Kidney (tissue), 14 donors: ENCODE results near the gene SART1. TPM values are rescaled to one million over a fixed set of nuclear protein-coding genes. Genes with fewer than 3 reads are reported as not detected.
A peak's percentile ranks its signal among the peaks of the same experiment; 100 is the strongest.

ENCODE experiments used
- DNase-seq, 5 donors: peaks; one replicate each; pipeline ENCODE4 v3.0.0-alpha.2; 2013 to 2020
- FAIRE-seq: peaks from 2 replicates; lab custom pipeline; 2012; peaks lifted over from hg19 to GRCh38; lab: Jason Lieb, UNC
- H3K27ac ChIP-seq, 2 donors: one replicate each; pipeline ENCODE4 v1.7.0; 2013; ENCODE audit warnings: low read depth in 2 of 2, low read length in 2 of 2, inconsistent platforms in 1 of 2
- H3K27me3 ChIP-seq: one replicate; pipeline ENCODE4 v1.7.1; 2013; ENCODE audit warnings: low read length, inconsistent platforms; ENCODE audit not compliant: control insufficient read depth, insufficient read depth
- H3K36me3 ChIP-seq, 3 donors: one replicate each; pipeline versions ENCODE4 v1.7.0 to v1.7.1; 2013; ENCODE audit warnings: low read length in 3 of 3, control low read depth in 1 of 3, inconsistent platforms in 1 of 3; ENCODE audit not compliant: insufficient read depth in 3 of 3, control insufficient read depth in 2 of 3
- H3K4me1 ChIP-seq, 3 donors: one replicate each; pipeline versions ENCODE4 v1.7.0 to v1.7.1; 2013; ENCODE audit warnings: low read length in 3 of 3, inconsistent platforms in 1 of 3, low read depth in 1 of 3; ENCODE audit not compliant: control insufficient read depth in 2 of 3, insufficient read depth in 2 of 3
- H3K4me3 ChIP-seq, 3 donors: one replicate each; pipeline versions ENCODE4 v1.7.0 to v1.8.1; 2013; ENCODE audit warnings: low read length in 3 of 3, control low read depth in 1 of 3, inconsistent platforms in 1 of 3
- H3K9ac ChIP-seq, 3 donors: one replicate each; pipeline versions ENCODE4 v1.7.0 to v1.7.1; 2013; ENCODE audit warnings: low read length in 3 of 3, control low read depth in 1 of 3, inconsistent platforms in 1 of 3
- H3K9me3 ChIP-seq, 3 donors: one replicate each; pipeline versions ENCODE4 v1.7.0 to v1.7.1; 2013; ENCODE audit warnings: low read length in 3 of 3, control low read depth in 1 of 3, inconsistent platforms in 1 of 3; ENCODE audit not compliant: control insufficient read depth in 2 of 3, insufficient read depth in 1 of 3
- CTCF ChIP-seq: IDR thresholded peaks from 3 replicates; pipeline ENCODE4 v1.5.1; 2012; ENCODE audit warnings: mild to moderate bottlenecking, moderate library complexity, borderline replicate concordance; ENCODE audit not compliant: insufficient read depth; ENCODE audit errors: extremely low read depth
- intact Hi-C: fragments of 100-400 bp; cut with DNase I; formaldehyde crosslinking; loops from one replicate; pipeline ENCODE4 v1.11.1; 2022
- polyA plus RNA-seq: library from polyadenylated mRNA; stranded (reverse); fragments of 350-450 nt; fragmentation: Illumina TruSeq; extraction: RNeasy Lipid Tissue Mini Kit (QIAGEN cat#74804); gene quantifications from one replicate; pipeline ENCODE4 v1.2.3, GENCODE V29; 2014; ENCODE audit warnings: low read depth, low replicate concordance; ENCODE audit not compliant: insufficient read depth
- total RNA-seq: library from RNA; stranded (reverse); fragmentation: NEBNext Ultra II Directional; extraction: Animal tissue kit (Norgen Biotek cat#: 25700); gene quantifications from one replicate; pipeline ENCODE4 v1.2.1, GENCODE V29; 2021
- donor health status: control.
- donor health status: control.
- donor health status: control.
- donor health status: control.
- donor health status: control.
- donor health status: DM: yes; HTN: yes; CAD: no.
- donor health status: Normal renal cell carcinoma (clear cell type).

Gene SART1
- total and polyA plus RNA-seq, 2 donors from 2014 or later = 48.6 to 48.7 TPM

- Histone ChIP-seq H3K36me3 (peaks cover 0 to 31% (median 25%) of the 10 kb centered on the region in 3 donors), H3K27ac (no peak overlapping the region), H3K4me1 (peaks cover 3 to 15% (median 10%) of the 10 kb centered on the region in 3 donors), H3K27me3 (no peaks in the 10 kb centered on the region), H3K9ac (no peak overlapping the region), H3K4me3 (no peak overlapping the region), H3K9me3 (no peaks in the 10 kb centered on the region)
- FAIRE-seq (no peak), DNase-seq (no peak)
- intact Hi-C loops = no loop called here
- TF ChIP-seq CTCF = no peak
These were observed 3.4 kb downstream of the SART1 start for GRCh38 chr11:65964906-65965305.

GRCh38 chr11:65965986-65966762 is 4.6 kb downstream of the SART1 start:
- Histone ChIP-seq H3K27me3 (no peaks in the 10 kb centered on the region), H3K4me3 (no peak overlapping the region), H3K36me3 (peaks cover 0 to 34% (median 30%) of the 10 kb centered on the region in 3 donors), H3K4me1 (peaks cover 3 to 15% (median 10%) of the 10 kb centered on the region in 3 donors), H3K9me3 (no peaks in the 10 kb centered on the region), H3K27ac (no peak overlapping the region), H3K9ac (no peak overlapping the region)
- intact Hi-C loops = no loop called here
- no peak for FAIRE-seq
- no peak for TF ChIP-seq CTCF
- peak in 1 of 5 donors; percentile 45 for DNase-seq

GRCh38 chr11:65967329-65967934 is 5.9 kb downstream of the SART1 start:
- Histone ChIP-seq H3K4me3 (no peak overlapping the region), H3K36me3 (peaks cover 0 to 36% (median 30%) of the 10 kb centered on the region in 3 donors), H3K4me1 (peaks cover 3 to 13% (median 10%) of the 10 kb centered on the region in 3 donors), H3K27me3 (no peaks in the 10 kb centered on the region), H3K9ac (no peak overlapping the region), H3K9me3 (no peaks in the 10 kb centered on the region), H3K27ac (no peak overlapping the region)
- TF ChIP-seq CTCF = no peak
- DNase-seq (no peak), FAIRE-seq (no peak)
- intact Hi-C loops = no loop called here
